ENCODE results near the gene HJV.

GRCh38 chr1:146010126-146010738, 11.3 kb downstream of the HJV start:
- TF ChIP-seq, protein P1, sequence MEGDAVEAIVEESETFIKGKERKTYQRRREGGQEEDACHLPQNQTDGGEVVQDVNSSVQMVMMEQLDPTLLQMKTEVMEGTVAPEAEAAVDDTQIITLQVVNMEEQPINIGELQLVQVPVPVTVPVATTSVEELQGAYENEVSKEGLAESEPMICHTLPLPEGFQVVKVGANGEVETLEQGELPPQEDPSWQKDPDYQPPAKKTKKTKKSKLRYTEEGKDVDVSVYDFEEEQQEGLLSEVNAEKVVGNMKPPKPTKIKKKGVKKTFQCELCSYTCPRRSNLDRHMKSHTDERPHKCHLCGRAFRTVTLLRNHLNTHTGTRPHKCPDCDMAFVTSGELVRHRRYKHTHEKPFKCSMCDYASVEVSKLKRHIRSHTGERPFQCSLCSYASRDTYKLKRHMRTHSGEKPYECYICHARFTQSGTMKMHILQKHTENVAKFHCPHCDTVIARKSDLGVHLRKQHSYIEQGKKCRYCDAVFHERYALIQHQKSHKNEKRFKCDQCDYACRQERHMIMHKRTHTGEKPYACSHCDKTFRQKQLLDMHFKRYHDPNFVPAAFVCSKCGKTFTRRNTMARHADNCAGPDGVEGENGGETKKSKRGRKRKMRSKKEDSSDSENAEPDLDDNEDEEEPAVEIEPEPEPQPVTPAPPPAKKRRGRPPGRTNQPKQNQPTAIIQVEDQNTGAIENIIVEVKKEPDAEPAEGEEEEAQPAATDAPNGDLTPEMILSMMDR (IDR thresholded peaks at IDR 0.05): no peak
- TF ChIP-seq EP300 (IDR thresholded peaks at IDR 0.05): no peak
- no peak for TF ChIP-seq POLR2A (IDR thresholded peaks at IDR 0.05)

All from ovary (tissue), 3 donors.